H1 (cell line): ENCODE measurements around the gene FOXA3. TPM values are rescaled to one million over a fixed set of nuclear protein-coding genes. Genes with fewer than 3 reads are reported as not detected.

Experiments used
- CHD7 ChIP-seq: fragments of 300-600 bp; sonication (generic); IDR thresholded peaks from 2 replicates; pipeline ENCODE4 v1.7.1; 2012; ENCODE audit warnings: low read length, moderate library complexity, mild to moderate bottlenecking, inconsistent platforms; ENCODE audit not compliant: insufficient replicate concordance
- EGR1 ChIP-seq: IDR thresholded peaks from 2 replicates; pipeline ENCODE4 v1.6.1; 2011; ENCODE audit warnings: low read depth, low read length, borderline replicate concordance
- KDM4A ChIP-seq: IDR thresholded peaks from one replicate; pipeline ENCODE4 v1.7.1; 2012; ENCODE audit warnings: low read depth, mild to moderate bottlenecking, moderate library complexity, low read length, inconsistent platforms; ENCODE audit not compliant: severe bottlenecking
- TCF12 ChIP-seq: IDR thresholded peaks from 2 replicates; pipeline ENCODE4 v1.6.1; 2011; ENCODE audit warnings: low read depth, mild to moderate bottlenecking, low read length
- polyA plus RNA-seq, 7 experiments: library from polyadenylated mRNA; depleted of rRNA in 3 of 7; stranded (reverse) in 5 of 7; unstranded in 2 of 7; fragments of >200 nt in 5 of 7; fragments of 200-250 nt in 2 of 7; gene quantifications; 1 replicate in 5 of 7; 2 replicates in 1 of 7; 4 replicates in 1 of 7; pipeline versions ENCODE4 v1.2.1 to v1.2.3, GENCODE V29; 2011 to 2013; ENCODE audit warnings: missing spikeins in 2 of 7, mixed read lengths in 2 of 7
- total RNA-seq: library from RNA; stranded (reverse); fragmentation: NEBNext Ultra II Directional; extraction: Animal tissue kit (Norgen Biotek cat#: 25700); gene quantifications from 2 replicates; pipeline ENCODE4 v1.2.1, GENCODE V29; 2021
- TF ChIP-seq, protein P1 (sequence below): IDR thresholded peaks from 2 replicates; pipeline ENCODE4 v1.6.1; 2012; ENCODE audit warnings: low read length, inconsistent platforms

The FOXA3 gene
- total and polyA plus RNA-seq, 2 of the 8 experiments (the other 6 are each of a cell fraction or from before 2014, with no cell fraction given) = 20.2 to 49.1 TPM

DNA sequence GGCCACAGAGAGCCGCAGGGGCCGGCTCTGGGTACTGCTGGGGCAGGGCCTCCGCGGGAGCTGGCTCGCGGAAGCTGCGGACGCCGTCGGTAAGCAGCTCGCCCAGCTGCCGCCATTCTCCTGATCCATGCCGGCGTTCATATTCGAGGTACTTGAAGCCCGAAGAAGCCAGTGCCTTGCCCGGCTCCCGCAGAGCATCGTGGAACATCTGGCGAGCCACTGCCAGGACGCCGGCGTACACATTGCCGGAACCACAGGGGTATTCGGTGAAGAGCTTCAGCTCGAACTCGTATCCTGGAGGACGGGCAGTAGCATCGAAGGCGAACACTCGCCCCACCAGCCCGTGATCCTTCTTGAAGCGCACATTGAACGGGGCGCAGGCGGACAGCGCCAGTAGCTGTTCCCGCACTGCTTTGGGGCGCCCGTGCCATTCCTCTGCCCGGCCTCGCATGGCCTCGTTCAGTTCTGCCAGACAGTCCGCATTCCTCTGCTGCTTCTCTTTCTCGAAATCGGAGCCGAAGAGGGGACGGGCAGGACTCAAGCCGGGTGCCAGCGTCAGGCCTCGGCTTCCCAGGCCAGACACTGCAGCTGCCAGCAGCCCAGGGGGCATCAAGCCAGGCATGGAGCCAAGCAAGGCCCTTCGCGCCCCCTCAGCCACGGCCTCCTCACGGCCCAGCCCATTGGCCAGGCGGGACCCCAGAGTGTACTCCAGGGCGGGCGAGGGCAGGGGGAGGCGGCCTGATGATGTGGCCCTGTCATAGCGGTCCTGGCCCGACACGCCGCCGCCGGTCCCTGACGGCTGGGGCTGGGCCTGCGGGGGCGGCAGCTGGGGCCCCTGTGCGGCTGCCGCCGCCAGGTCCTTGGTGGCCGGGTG lies 20.8 kb downstream of the FOXA3 start (continued):
- TF ChIP-seq CHD7 = no peak
- TF ChIP-seq TCF12 = no peak
- TF ChIP-seq KDM4A = no peak
- peak; percentile 59; the same call in 1 of the 2 replicates for TF ChIP-seq EGR1
- TF ChIP-seq, protein P1, sequence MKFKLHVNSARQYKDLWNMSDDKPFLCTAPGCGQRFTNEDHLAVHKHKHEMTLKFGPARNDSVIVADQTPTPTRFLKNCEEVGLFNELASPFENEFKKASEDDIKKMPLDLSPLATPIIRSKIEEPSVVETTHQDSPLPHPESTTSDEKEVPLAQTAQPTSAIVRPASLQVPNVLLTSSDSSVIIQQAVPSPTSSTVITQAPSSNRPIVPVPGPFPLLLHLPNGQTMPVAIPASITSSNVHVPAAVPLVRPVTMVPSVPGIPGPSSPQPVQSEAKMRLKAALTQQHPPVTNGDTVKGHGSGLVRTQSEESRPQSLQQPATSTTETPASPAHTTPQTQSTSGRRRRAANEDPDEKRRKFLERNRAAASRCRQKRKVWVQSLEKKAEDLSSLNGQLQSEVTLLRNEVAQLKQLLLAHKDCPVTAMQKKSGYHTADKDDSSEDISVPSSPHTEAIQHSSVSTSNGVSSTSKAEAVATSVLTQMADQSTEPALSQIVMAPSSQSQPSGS = no peak
